HepG2 (cell line): Measurements from ENCODE around the gene CAMTA1. TPM values are rescaled to one million over a fixed set of nuclear protein-coding genes. Genes with fewer than 3 reads are reported as not detected.

Experiments
- ATAC-seq: fragments of 200-7000 bp; cut with Tn5 transposase; 3 replicates; pipeline ENCODE4 v1.9.1; 2020; ENCODE audit warnings: mild to moderate bottlenecking, moderate library complexity
- BruUV-seq: library from RNA; stranded (reverse); fragments of 400-500 nt; replicated peaks from 2 replicates; lab custom pipeline; 2021; lab: Mats Ljungman, UMichigan
- CTCF ChIA-PET: fragments of 300-600 bp; formaldehyde crosslinking; extraction: SDS; loops from one replicate; lab custom pipeline; 2021; ENCODE audit warnings: low total read pairs, inconsistent platforms, low intra/inter-chr PET ratio; lab: Yijun Ruan, JAX
- POLR2A ChIA-PET: fragments of 350-600 bp; sonication (Branson Sonifier 250); formaldehyde crosslinking; loops from one replicate; lab custom pipeline; 2020; ENCODE audit warnings: antibody characterized with exemption, inconsistent platforms; lab: Yijun Ruan, JAX
- DNase-seq: peaks from one replicate; pipeline ENCODE4 v3.0.0-alpha.2; 2015; ENCODE audit warnings: low spot score
- FAIRE-seq: peaks from 3 replicates; lab custom pipeline; 2011; peaks lifted over from hg19 to GRCh38; lab: Jason Lieb, UNC
- H2AFZ ChIP-seq: one replicate; pipeline ENCODE4 v1.6.1; 2011; ENCODE audit warnings: low read length, inconsistent platforms
- H3K27ac ChIP-seq: fragments of 300-600 bp; 3 replicates; pipeline ENCODE4 v1.8.0; 2011; ENCODE audit warnings: mixed run types, mild to moderate bottlenecking, mixed read lengths, low read length, inconsistent platforms; ENCODE audit not compliant: insufficient read depth; ENCODE audit errors: extremely low read length
- H3K27me3 ChIP-seq, 2 experiments: fragments of 200-600 bp in 1 of 2; 2 replicates in 1 of 2; 3 replicates in 1 of 2; pipeline versions ENCODE4 v1.6.0 to v1.8.0; 2011; ENCODE audit warnings: low read length in 2 of 2, mild to moderate bottlenecking in 2 of 2, moderate library complexity in 2 of 2, inconsistent platforms in 1 of 2; ENCODE audit not compliant: insufficient read depth in 2 of 2, control insufficient read depth in 1 of 2
- H3K36me3 ChIP-seq, 2 experiments: fragments of 200-600 bp in 1 of 2; replicated peaks in 1 of 2; 2 replicates in 1 of 2; 3 replicates in 1 of 2; pipeline versions ENCODE4 v1.5.1 to v1.8.0; 2011; ENCODE audit warnings: low read length in 2 of 2, inconsistent platforms in 1 of 2; ENCODE audit not compliant: insufficient read depth in 2 of 2, control insufficient read depth in 1 of 2
- H3K4me1 ChIP-seq: 2 replicates; pipeline ENCODE4 v1.5.1; 2012; ENCODE audit warnings: low read length, inconsistent platforms; ENCODE audit not compliant: insufficient read depth
- H3K4me2 ChIP-seq: 2 replicates; pipeline ENCODE4 v1.6.0; 2011; ENCODE audit warnings: low read depth, low read length, inconsistent platforms
- H3K4me3 ChIP-seq, 3 experiments: fragments of 200-600 bp in 1 of 3; sonication (generic), shearing (Covaris generic) in 1 of 3; replicated peaks in 1 of 3; 2 replicates each; pipeline ENCODE4 v1.5.1; 2011 to 2016; ENCODE audit warnings: low read length in 3 of 3, inconsistent platforms in 2 of 3, low read depth in 2 of 3, mild to moderate bottlenecking in 2 of 3, control low read depth in 1 of 3, mixed read lengths in 1 of 3; ENCODE audit not compliant: insufficient read depth in 1 of 3
- H3K79me2 ChIP-seq: one replicate; pipeline ENCODE4 v1.6.1; 2011; ENCODE audit warnings: low read length, inconsistent platforms; ENCODE audit not compliant: insufficient read depth
- H3K9ac ChIP-seq: 2 replicates; pipeline ENCODE4 v1.6.0; 2011; ENCODE audit warnings: mild to moderate bottlenecking, low read depth, low read length, inconsistent platforms; ENCODE audit not compliant: insufficient read depth
- H3K9me3 ChIP-seq: 2 replicates; pipeline ENCODE4 v1.5.1; 2012; ENCODE audit warnings: mild to moderate bottlenecking, low read length
- H4K20me1 ChIP-seq: 2 replicates; pipeline ENCODE4 v1.6.0; 2011; ENCODE audit warnings: inconsistent platforms, mild to moderate bottlenecking, low read length, moderate library complexity; ENCODE audit not compliant: insufficient read depth
- MED8 ChIP-seq: sonication (generic); formaldehyde crosslinking; IDR thresholded peaks from 2 replicates; pipeline ENCODE4 v1.8.1; 2023; ENCODE audit warnings: mild to moderate bottlenecking, missing genetic modification reagents; ENCODE audit not compliant: insufficient replicate concordance
- NR2F1 ChIP-seq, 2 experiments: fragments of 450-650 bp in 1 of 2; formaldehyde crosslinking in 1 of 2; IDR thresholded peaks; 2 replicates each; pipeline versions ENCODE4 v1.5.0 to v1.6.1; 2016 to 2020; ENCODE audit warnings: mild to moderate bottlenecking in 1 of 2, missing compliant biosample characterization in 1 of 2, missing genetic modification reagents in 1 of 2, moderate library complexity in 1 of 2
- SMARCE1 ChIP-seq: fragments of 450-650 bp; IDR thresholded peaks from 2 replicates; pipeline ENCODE4 v1.6.1; 2017; ENCODE audit warnings: borderline replicate concordance
- THAP11 ChIP-seq: IDR thresholded peaks from 2 replicates; pipeline ENCODE4 v1.6.1; 2016; ENCODE audit warnings: missing biosample characterization, missing genetic modification reagents
- ZBTB3 ChIP-seq: sonication (generic); formaldehyde crosslinking; IDR thresholded peaks from 2 replicates; pipeline ENCODE4 v1.4.0; 2020; ENCODE audit warnings: low read depth, mild to moderate bottlenecking, moderate library complexity, missing genetic modification reagents, borderline replicate concordance
- ZNF3 ChIP-seq: IDR thresholded peaks from 2 replicates; pipeline ENCODE4 v1.7.0; 2017; ENCODE audit warnings: inconsistent platforms
- ZNF569 ChIP-seq: sonication (generic); formaldehyde crosslinking; IDR thresholded peaks from 2 replicates; pipeline ENCODE4 v1.5.0; 2020; ENCODE audit warnings: mild to moderate bottlenecking, missing genetic modification reagents, moderate library complexity, borderline replicate concordance
- ZNF709 ChIP-seq: sonication (generic); formaldehyde crosslinking; IDR thresholded peaks from 2 replicates; pipeline ENCODE4 v1.5.0; 2020; ENCODE audit warnings: mild to moderate bottlenecking, missing genetic modification reagents
- WGBS: methylation state at CpG from one replicate; pipeline ENCODE4 v1.1.6; 2017; ENCODE audit warnings: low lambda C conversion rate; 5-methylcytosine and 5-hydroxymethylcytosine counted together
- in situ Hi-C: cut with HindIII; loops from 2 replicates; pipeline ENCODE4 v1.10.0; 2017; ENCODE audit warnings: low pct_unique_long_range_greater_than_20kb; ENCODE audit not compliant: extremely low pct_ligation_motif_present
- intact Hi-C: fragments of 100-400 bp; cut with micrococcal nuclease; formaldehyde crosslinking; loops from one replicate; pipeline ENCODE4 v1.10.0; 2022; ENCODE audit not compliant: unreplicated experiment
- polyA plus RNA-seq, 8 experiments: library from polyadenylated mRNA; depleted of rRNA in 3 of 8; stranded (reverse) in 7 of 8; unstranded in 1 of 8; fragments of >200 nt; fragmentation: Illumina TruSeq in 4 of 8; extraction: Trizol in 4 of 8; gene quantifications; 2 replicates each; pipeline versions ENCODE4 v1.2.1 to v1.2.3, GENCODE V29; 2011 to 2016; ENCODE audit warnings: low read depth in 4 of 8, missing spikeins in 1 of 8, mixed read lengths in 1 of 8; ENCODE audit not compliant: insufficient read depth in 1 of 8
- total RNA-seq, 5 experiments: library from RNA; depleted of rRNA; stranded (reverse); fragments of >200 nt; fragmentation: Illumina TruSeq; extraction: Trizol; gene quantifications; 2 replicates each; pipeline ENCODE4 v1.2.3, GENCODE V29; 2016; ENCODE audit warnings: low read depth in 1 of 5
- TF ChIP-seq, protein P1 (sequence below): sonication (generic); formaldehyde crosslinking; conservative IDR thresholded peaks from 2 replicates; pipeline ENCODE4 v1.8.1; 2023; ENCODE audit warnings: missing genetic modification reagents
- TF ChIP-seq, protein P2 (sequence below), 2 experiments: sonication (generic) in 1 of 2; formaldehyde crosslinking in 1 of 2; IDR thresholded peaks; 2 replicates each; pipeline versions ENCODE4 v1.5.1 to v1.6.1; 2011 to 2020; ENCODE audit warnings: borderline replicate concordance in 1 of 2, low read depth in 1 of 2, low read length in 1 of 2, mild to moderate bottlenecking in 1 of 2, missing genetic modification reagents in 1 of 2, moderate library complexity in 1 of 2
- TF ChIP-seq, protein P3 (sequence below): sonication (generic); formaldehyde crosslinking; IDR thresholded peaks from 2 replicates; pipeline ENCODE4 v1.4.0; 2020; ENCODE audit warnings: mild to moderate bottlenecking, missing genetic modification reagents
- TF ChIP-seq, protein P4 (sequence below): sonication (generic); formaldehyde crosslinking; IDR thresholded peaks from 2 replicates; pipeline ENCODE4 v1.4.0; 2020; ENCODE audit warnings: missing genetic modification reagents
- TF ChIP-seq, protein P5 (sequence below), 2 experiments: IDR thresholded peaks; 2 replicates each; pipeline ENCODE4 v1.6.1; 2011 to 2012; ENCODE audit warnings: low read length in 2 of 2, borderline replicate concordance in 1 of 2, low read depth in 1 of 2, mild to moderate bottlenecking in 1 of 2, moderate library complexity in 1 of 2

Gene CAMTA1
- total and polyA plus RNA-seq, 2 of the 13 experiments (the other 11 are each of a cell fraction or from before 2014, with no cell fraction given): 25.0 to 36.4 TPM

DNA sequence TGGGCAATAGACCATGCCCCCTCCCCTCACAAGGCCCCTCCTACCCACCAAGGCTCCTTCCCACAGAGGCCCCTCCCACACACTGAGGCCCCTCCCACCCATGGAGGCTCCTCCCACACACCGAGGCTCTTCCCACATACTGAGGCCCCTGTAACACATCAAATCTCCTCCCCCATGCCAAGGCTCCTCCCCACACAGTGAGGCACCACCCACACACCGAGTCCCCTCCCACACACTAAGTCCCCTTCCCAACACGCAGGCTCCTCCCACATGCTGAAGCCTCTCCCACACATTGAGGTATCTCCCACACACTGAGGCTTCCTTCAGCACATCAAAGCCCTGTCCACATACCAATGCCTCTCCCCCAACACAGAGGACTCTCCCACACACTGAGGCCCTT, 391.8 kb downstream of the CAMTA1 start (continued):
- TF ChIP-seq, protein P1, sequence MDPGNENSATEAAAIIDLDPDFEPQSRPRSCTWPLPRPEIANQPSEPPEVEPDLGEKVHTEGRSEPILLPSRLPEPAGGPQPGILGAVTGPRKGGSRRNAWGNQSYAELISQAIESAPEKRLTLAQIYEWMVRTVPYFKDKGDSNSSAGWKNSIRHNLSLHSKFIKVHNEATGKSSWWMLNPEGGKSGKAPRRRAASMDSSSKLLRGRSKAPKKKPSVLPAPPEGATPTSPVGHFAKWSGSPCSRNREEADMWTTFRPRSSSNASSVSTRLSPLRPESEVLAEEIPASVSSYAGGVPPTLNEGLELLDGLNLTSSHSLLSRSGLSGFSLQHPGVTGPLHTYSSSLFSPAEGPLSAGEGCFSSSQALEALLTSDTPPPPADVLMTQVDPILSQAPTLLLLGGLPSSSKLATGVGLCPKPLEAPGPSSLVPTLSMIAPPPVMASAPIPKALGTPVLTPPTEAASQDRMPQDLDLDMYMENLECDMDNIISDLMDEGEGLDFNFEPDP (CRISPR knock-in tag): no peak
- TF ChIP-seq ZBTB3 (CRISPR knock-in tag) (no peak), ZNF3 (CRISPR knock-in tag) (no peak), MED8 (CRISPR knock-in tag) (no peak), ZNF569 (CRISPR knock-in tag) (no peak), ZNF709 (no peak)
- TF ChIP-seq, protein P2, sequence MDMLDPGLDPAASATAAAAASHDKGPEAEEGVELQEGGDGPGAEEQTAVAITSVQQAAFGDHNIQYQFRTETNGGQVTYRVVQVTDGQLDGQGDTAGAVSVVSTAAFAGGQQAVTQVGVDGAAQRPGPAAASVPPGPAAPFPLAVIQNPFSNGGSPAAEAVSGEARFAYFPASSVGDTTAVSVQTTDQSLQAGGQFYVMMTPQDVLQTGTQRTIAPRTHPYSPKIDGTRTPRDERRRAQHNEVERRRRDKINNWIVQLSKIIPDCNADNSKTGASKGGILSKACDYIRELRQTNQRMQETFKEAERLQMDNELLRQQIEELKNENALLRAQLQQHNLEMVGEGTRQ (IDR thresholded peaks at IDR 0.05; ENCODE audit: low read depth, low read length): no peak
- TF ChIP-seq, protein P2 (CRISPR knock-in tag; IDR thresholded peaks at IDR 0.05; ENCODE audit: borderline replicate concordance): no peak

DNA sequence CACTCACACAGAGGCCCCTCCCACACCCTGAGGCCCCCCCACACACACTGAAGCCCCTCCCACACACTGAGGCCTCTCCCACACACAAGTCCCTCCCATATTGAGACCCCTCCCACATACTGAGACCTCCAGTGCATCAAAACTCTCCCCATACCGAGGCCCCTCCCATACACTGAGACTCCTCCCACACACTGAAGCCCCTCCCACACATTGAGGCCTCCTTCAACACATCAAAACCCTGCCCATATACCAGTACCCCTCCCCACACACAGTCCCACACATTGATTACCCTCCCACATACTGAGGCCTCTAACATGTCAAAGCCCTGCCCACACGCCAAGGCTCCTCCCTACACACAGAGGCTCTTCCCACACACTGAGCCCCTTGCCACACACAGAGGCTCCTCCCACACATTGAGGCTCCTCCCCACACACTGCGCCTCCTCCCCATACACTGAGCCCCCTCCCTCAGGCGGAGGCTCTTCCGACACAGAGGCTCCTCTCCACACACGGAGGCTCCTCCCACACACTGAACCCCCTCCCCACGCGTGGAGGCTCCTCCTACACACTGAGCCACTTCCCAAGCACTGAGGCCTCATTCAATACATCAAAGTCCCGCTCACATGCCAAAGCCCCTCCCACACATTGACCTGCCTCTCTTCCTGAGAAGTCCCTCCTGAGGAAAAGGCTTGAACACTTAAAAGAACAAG, 392.3 kb downstream of the CAMTA1 start:
- Histone ChIP-seq H3K36me3 (no peaks in the 10 kb centered on the region), H2AFZ (no peak overlapping the region), H4K20me1 (no peaks in the 10 kb centered on the region), H3K79me2 (no peaks in the 10 kb centered on the region), H3K4me1 (no peaks in the 10 kb centered on the region), H3K9me3 (no peaks in the 10 kb centered on the region), H3K4me2 (no peak overlapping the region), H3K27me3 (peaks cover 0 to 10% of the 10 kb centered on the region in 2 experiments; a peak in 1 of 5 replicates), H3K4me3 (no peak overlapping the region), H3K27ac (no peak overlapping the region), H3K9ac (no peak overlapping the region)
- intact Hi-C loops (no loop called here), in situ Hi-C loops (no loop called here)
- no TSS peak for BruUV-seq
- WGBS: 34% methylated on average over 9 of the region's 9 CpGs
- ChIA-PET POLR2A (no interaction called here), CTCF (no interaction called here)
- DNase-seq (no peak), ATAC-seq (no peak), FAIRE-seq (no peak)
- TF ChIP-seq, protein P3, sequence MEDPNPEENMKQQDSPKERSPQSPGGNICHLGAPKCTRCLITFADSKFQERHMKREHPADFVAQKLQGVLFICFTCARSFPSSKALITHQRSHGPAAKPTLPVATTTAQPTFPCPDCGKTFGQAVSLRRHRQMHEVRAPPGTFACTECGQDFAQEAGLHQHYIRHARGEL: no peak
- TF ChIP-seq MED8 (CRISPR knock-in tag) (no peak), THAP11 (CRISPR knock-in tag) (no peak), NR2F1 (CRISPR knock-in tag; IDR thresholded peaks at IDR 0.05) (no peak), SMARCE1 (no peak)
- TF ChIP-seq, protein P4, sequence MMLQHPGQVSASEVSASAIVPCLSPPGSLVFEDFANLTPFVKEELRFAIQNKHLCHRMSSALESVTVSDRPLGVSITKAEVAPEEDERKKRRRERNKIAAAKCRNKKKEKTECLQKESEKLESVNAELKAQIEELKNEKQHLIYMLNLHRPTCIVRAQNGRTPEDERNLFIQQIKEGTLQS (CRISPR knock-in tag): no peak
- TF ChIP-seq, protein P5, sequence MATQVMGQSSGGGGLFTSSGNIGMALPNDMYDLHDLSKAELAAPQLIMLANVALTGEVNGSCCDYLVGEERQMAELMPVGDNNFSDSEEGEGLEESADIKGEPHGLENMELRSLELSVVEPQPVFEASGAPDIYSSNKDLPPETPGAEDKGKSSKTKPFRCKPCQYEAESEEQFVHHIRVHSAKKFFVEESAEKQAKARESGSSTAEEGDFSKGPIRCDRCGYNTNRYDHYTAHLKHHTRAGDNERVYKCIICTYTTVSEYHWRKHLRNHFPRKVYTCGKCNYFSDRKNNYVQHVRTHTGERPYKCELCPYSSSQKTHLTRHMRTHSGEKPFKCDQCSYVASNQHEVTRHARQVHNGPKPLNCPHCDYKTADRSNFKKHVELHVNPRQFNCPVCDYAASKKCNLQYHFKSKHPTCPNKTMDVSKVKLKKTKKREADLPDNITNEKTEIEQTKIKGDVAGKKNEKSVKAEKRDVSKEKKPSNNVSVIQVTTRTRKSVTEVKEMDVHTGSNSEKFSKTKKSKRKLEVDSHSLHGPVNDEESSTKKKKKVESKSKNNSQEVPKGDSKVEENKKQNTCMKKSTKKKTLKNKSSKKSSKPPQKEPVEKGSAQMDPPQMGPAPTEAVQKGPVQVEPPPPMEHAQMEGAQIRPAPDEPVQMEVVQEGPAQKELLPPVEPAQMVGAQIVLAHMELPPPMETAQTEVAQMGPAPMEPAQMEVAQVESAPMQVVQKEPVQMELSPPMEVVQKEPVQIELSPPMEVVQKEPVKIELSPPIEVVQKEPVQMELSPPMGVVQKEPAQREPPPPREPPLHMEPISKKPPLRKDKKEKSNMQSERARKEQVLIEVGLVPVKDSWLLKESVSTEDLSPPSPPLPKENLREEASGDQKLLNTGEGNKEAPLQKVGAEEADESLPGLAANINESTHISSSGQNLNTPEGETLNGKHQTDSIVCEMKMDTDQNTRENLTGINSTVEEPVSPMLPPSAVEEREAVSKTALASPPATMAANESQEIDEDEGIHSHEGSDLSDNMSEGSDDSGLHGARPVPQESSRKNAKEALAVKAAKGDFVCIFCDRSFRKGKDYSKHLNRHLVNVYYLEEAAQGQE (IDR thresholded peaks at IDR 0.05; ENCODE audit: borderline replicate concordance in 1 of 2, low read depth in 1 of 2, low read length in 2 of 2): no peak
